GM12892 (cell line): ENCODE results near the gene LRRC58.

Experiments
- POLR2AphosphoS5 ChIP-seq: IDR thresholded peaks from 2 replicates; pipeline ENCODE4 v1.6.1; 2011; ENCODE audit warnings: low read depth, low read length, control low read depth
- TAF1 ChIP-seq: IDR thresholded peaks from 2 replicates; pipeline ENCODE4 v1.6.1; 2011; ENCODE audit warnings: low read depth, mild to moderate bottlenecking, control low read depth, low read length, borderline replicate concordance

DNA sequence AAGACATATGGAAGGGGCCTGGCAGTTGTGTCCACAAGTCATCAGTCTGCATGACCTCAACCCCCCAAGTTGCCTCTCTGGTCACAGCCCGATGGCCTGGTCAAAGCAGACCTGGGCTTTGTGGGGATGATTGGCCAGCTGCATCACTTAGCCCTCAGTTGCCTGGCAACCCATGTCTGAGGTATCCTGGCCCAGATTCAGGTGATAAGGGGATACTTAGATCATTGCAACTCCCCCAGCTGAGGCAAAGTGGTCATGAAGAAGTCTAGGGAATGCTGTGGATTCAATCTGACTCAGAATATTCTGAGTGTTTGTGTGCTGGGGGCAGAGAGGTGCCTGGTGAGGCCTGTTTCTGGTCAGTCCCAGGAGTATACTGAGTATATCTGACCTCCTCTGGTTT lies 69.1 kb downstream of the LRRC58 start:
- TF ChIP-seq POLR2AphosphoS5 (no peak), TAF1 (no peak)
